MM.1S (cell line): Measurements from ENCODE around the gene SLC12A6.

Experiments
- CTCF ChIP-seq: fragments of 300-600 bp; sonication (generic); IDR thresholded peaks from 2 replicates; pipeline ENCODE4 v1.5.1; 2016; ENCODE audit warnings: antibody characterized with exemption, low read length, mixed read lengths
- EZH2 ChIP-seq: fragments of 300-600 bp; sonication (generic); optimal IDR thresholded peaks from 2 replicates; pipeline ENCODE3; 2017; ENCODE audit warnings: low read depth, mild to moderate bottlenecking, antibody characterized with exemption, low read length, mixed read lengths

- TF ChIP-seq CTCF (no peak), EZH2 (no peak)
Measured at GRCh38 chr15:34239151-34239808, 98.3 kb downstream of the SLC12A6 start.
